Activated CD8-positive, alpha-beta T cell treated with anti-CD3 and anti-CD28 coated beads for 36 hours (primary cell): ENCODE results near the gene DCAF6. TPM values are rescaled to one million over a fixed set of nuclear protein-coding genes. Genes with fewer than 3 reads are reported as not detected.

Experiments used
- ATAC-seq: fragments of 200-7000 bp; cut with Tn5 transposase; one replicate; pipeline ENCODE4 v1.10.0; 2021; ENCODE audit warnings: mild to moderate bottlenecking, moderate library complexity
- CTCF ChIA-PET: fragments of 350-600 bp; sonication (Branson Sonifier 250); formaldehyde crosslinking; loops from one replicate; lab custom pipeline; 2021; ENCODE audit warnings: antibody characterized with exemption; lab: Charles Lee
- POLR2A ChIA-PET: fragments of 350-600 bp; sonication (Branson Sonifier 250); formaldehyde crosslinking; loops from one replicate; lab custom pipeline; 2021; ENCODE audit warnings: antibody characterized with exemption; lab: Charles Lee
- DNase-seq: peaks from one replicate; pipeline ENCODE4 v3.0.0-alpha.2; 2020
- H3K27ac Mint-ChIP-seq: one replicate; pipeline ENCODE4 v1.8.0; 2021; ENCODE audit warnings: mild to moderate bottlenecking, mixed read lengths
- H3K27me3 Mint-ChIP-seq: one replicate; pipeline ENCODE4 v1.8.0; 2021; ENCODE audit warnings: mixed read lengths
- H3K36me3 Mint-ChIP-seq: one replicate; pipeline ENCODE4 v1.8.0; 2021; ENCODE audit warnings: low read depth, mixed read lengths
- H3K4me1 Mint-ChIP-seq: one replicate; pipeline ENCODE4 v1.8.0; 2021; ENCODE audit warnings: low read depth, mixed read lengths
- H3K4me3 Mint-ChIP-seq: one replicate; pipeline ENCODE4 v1.8.0; 2021; ENCODE audit warnings: mild to moderate bottlenecking, moderate library complexity, mixed read lengths
- H3K9me3 Mint-ChIP-seq: one replicate; pipeline ENCODE4 v1.8.0; 2021; ENCODE audit warnings: mixed read lengths
- intact Hi-C: fragments of 100-400 bp; cut with micrococcal nuclease; formaldehyde crosslinking; loops from one replicate; pipeline ENCODE4 v1.10.0; 2022
- total RNA-seq, 2 experiments: library from RNA; stranded (reverse); gene quantifications; one replicate each; pipeline ENCODE4 v1.2.3, GENCODE V29; 2021
- TF ChIP-seq, protein P1 (sequence below): fragments of 200-600 bp; IDR thresholded peaks from one replicate; pipeline ENCODE4 v1.8.0; 2022; ENCODE audit warnings: antibody characterized with exemption, mild to moderate bottlenecking

DCAF6 gene
- total RNA-seq, 2 experiments from 2014 or later, result 21.6 to 22.6 TPM

DNA sequence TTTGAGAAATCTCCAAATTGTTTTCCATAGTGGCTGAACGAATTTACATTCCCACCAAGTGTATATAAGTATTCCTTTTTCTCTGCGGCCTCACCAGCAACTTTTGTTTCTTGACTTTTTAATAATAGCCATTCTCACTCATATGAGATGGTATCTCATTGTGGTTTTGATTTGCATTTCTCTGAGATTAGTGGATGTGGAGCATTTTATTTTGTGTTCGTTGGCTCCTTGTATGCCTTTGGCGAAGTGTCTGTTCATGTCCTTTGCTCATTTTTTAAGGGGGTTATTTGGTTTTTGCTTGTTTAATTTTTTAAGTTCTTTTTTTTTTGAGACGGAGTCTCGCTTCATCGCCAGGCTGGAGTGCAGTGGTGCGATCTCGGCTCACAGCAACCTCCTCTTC is 45.5 kb downstream of the DCAF6 start:
- DNase-seq (no peak), ATAC-seq (no peak)
- no peaks in the 10 kb centered on the region for H3K27me3 Mint-ChIP-seq
- POLR2A ChIA-PET, result no interaction called here
- TF ChIP-seq, protein P1, sequence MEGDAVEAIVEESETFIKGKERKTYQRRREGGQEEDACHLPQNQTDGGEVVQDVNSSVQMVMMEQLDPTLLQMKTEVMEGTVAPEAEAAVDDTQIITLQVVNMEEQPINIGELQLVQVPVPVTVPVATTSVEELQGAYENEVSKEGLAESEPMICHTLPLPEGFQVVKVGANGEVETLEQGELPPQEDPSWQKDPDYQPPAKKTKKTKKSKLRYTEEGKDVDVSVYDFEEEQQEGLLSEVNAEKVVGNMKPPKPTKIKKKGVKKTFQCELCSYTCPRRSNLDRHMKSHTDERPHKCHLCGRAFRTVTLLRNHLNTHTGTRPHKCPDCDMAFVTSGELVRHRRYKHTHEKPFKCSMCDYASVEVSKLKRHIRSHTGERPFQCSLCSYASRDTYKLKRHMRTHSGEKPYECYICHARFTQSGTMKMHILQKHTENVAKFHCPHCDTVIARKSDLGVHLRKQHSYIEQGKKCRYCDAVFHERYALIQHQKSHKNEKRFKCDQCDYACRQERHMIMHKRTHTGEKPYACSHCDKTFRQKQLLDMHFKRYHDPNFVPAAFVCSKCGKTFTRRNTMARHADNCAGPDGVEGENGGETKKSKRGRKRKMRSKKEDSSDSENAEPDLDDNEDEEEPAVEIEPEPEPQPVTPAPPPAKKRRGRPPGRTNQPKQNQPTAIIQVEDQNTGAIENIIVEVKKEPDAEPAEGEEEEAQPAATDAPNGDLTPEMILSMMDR, result no peak
- no peak overlapping the region for H3K27ac Mint-ChIP-seq
- H3K9me3 Mint-ChIP-seq, result peaks cover 4% of the 10 kb centered on the region
- H3K36me3 Mint-ChIP-seq, result peaks cover 20% of the 10 kb centered on the region
- no peak overlapping the region for H3K4me3 Mint-ChIP-seq
- intact Hi-C loops, result no loop called here
- CTCF ChIA-PET, result interaction anchor here (1.3 kb wide), 1 partner anchor 90 kb away, joined by 3 read pairs; no protein-coding TSS in a partner anchor
- H3K4me1 Mint-ChIP-seq, result peaks cover 7% of the 10 kb centered on the region

DNA sequence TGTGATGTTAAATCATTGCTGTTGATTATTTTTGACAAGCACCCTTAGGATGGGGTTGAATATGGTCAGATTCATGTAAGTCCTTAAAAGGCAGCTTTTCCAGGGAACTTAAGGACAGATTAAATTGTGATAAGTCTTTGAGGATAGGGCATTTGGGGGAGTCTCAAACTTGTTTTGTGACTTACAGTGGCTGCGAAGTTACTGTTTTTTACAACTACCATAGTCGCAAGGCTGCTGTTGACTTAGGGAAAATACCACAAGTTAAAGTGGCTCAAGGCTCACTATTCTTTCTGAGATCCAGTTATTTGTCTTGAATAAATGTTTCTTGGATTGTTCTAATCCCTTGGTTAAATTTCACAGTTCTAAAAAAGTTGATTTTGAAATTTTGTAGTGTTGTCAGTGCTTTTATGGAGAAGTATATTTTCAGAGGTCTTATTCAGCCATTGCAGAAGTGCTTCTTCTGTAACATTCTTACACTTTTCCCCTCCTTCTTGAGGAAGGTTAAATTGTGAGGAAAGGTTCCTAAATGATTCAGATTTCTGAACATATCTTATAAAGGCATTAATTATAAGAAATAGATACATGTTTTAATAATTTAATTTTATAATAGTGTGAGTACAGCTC is 47.4 kb downstream of the DCAF6 start:
- POLR2A ChIA-PET, result no interaction called here
- intact Hi-C loops, result no loop called here
- CTCF ChIA-PET, result interaction anchor here (1.1 kb wide), 1 partner anchor 99 kb away, joined by 3 read pairs; no protein-coding TSS in a partner anchor
- Mint-ChIP-seq H3K36me3 (peaks cover 13% of the 10 kb centered on the region), H3K27me3 (no peaks in the 10 kb centered on the region), H3K27ac (no peak overlapping the region), H3K4me1 (peaks cover 4% of the 10 kb centered on the region), H3K4me3 (no peak overlapping the region), H3K9me3 (no peaks in the 10 kb centered on the region)
- TF ChIP-seq, protein P1, result no peak
- ATAC-seq, result no peak
- DNase-seq, result no peak

DNA sequence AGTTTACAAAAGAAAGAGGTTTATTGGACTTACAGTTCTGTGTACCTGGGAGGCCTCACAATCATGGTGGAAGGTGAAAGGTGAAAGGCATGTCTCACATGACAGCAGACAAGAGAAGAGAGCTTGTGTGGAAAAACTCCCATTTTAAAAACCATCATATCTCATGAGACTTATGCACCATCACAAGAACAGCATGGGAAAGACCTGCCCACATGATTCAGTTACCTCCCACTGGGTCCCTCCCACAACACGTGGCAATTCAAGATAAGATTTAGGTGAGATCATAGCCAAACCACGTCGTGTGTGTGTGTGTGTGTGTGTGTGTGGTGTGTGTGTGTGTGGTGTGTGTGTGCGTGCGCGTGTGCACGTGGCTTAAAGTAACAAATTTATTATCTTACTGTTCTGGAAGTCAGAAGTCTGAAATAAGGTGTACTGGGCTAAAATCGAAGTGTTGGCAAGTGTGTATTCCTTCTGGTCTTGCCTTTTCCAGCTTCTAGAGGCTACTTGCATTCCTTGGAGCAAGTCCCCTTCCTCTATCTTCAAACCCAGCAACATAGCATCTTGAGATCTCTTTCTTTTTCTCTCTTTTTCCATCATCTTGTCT is 48.5 kb downstream of the DCAF6 start:
- DNase-seq, result peak; percentile 43

DNA sequence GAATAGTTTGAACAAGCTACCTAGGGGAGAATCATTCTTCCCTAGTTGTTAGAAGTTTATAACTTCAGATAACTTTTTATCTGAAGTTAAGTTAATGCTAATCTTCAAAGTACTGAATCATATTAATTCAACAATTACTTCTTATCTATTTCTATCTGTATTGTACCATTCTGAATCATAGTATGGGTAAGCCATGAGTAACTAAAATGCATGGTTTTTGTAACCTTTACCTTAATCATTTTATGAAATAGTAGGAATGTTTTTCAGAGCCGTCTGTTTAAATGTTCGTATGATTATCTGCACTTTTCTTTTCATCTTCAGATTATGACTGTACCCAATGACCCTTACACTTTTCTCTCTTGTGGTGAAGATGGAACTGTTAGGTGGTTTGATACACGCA is 50.7 kb downstream of the DCAF6 start:
- H3K27ac Mint-ChIP-seq, result no peak overlapping the region
- intact Hi-C loops, result no loop called here
- H3K27me3 Mint-ChIP-seq, result no peaks in the 10 kb centered on the region
- TF ChIP-seq, protein P1, result no peak
- ATAC-seq (no peak), DNase-seq (no peak)
- ChIA-PET POLR2A (no interaction called here), CTCF (interaction anchor here (0.8 kb wide), 1 partner anchor 95 kb away, joined by 3 read pairs; no protein-coding TSS in a partner anchor)
- no peak overlapping the region for H3K4me3 Mint-ChIP-seq
- H3K9me3 Mint-ChIP-seq, result no peaks in the 10 kb centered on the region
- peaks cover 1% of the 10 kb centered on the region for H3K4me1 Mint-ChIP-seq
- H3K36me3 Mint-ChIP-seq, result peaks cover 7% of the 10 kb centered on the region

More for the DNA sequence above, 48.5 kb downstream of the DCAF6 start:
- Mint-ChIP-seq H3K4me3 (no peak overlapping the region), H3K9me3 (no peaks in the 10 kb centered on the region), H3K27ac (no peak overlapping the region), H3K4me1 (peaks cover 4% of the 10 kb centered on the region), H3K27me3 (no peaks in the 10 kb centered on the region), H3K36me3 (peaks cover 9% of the 10 kb centered on the region)
- ChIA-PET POLR2A (no interaction called here), CTCF (interaction anchor here (1.1 kb wide), 1 partner anchor 98 kb away, joined by 3 read pairs; no protein-coding TSS in a partner anchor)
- ATAC-seq, result peak; percentile 30
- intact Hi-C loops, result no loop called here
- TF ChIP-seq, protein P1, result no peak

DNA sequence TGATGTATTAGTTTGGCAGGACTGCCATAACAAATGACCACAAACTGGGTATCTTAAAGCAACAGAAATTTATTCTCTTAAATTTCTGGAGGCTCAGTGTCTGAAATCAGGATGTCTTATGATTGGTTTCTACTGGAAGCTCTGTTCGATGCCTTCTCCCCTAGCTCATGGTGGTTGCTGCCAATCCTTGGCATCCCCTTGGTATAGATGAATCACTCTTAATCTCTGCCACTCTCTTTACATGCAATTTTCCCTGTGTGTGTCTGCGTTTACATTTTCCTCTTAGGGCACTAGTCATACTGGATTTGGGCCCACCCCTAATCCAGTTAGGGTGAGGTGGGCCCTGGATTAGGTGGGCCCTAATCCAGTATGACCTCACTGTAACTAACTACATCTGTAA is 55.1 kb downstream of the DCAF6 start:
- TF ChIP-seq, protein P1, result no peak

More for the DNA sequence above, 55.1 kb downstream of the DCAF6 start:
- ChIA-PET POLR2A (interaction anchor here (0.8 kb wide), 1 partner anchor 55 kb away, joined by 3 read pairs; the partner anchor contains the start of gene DCAF6), CTCF (interaction anchor here (1.7 kb wide), 1 partner anchor 154 kb away, joined by 3 read pairs; no protein-coding TSS in a partner anchor)
- Mint-ChIP-seq H3K9me3 (no peaks in the 10 kb centered on the region), H3K36me3 (peaks cover 8% of the 10 kb centered on the region), H3K4me3 (no peak overlapping the region), H3K4me1 (no peaks in the 10 kb centered on the region), H3K27ac (no peak overlapping the region), H3K27me3 (no peaks in the 10 kb centered on the region)
- intact Hi-C loops, result no loop called here
- DNase-seq, result no peak
- no peak for ATAC-seq
